Measurements from ENCODE around the gene ARID5B.

Gene ARID5B

DNA sequence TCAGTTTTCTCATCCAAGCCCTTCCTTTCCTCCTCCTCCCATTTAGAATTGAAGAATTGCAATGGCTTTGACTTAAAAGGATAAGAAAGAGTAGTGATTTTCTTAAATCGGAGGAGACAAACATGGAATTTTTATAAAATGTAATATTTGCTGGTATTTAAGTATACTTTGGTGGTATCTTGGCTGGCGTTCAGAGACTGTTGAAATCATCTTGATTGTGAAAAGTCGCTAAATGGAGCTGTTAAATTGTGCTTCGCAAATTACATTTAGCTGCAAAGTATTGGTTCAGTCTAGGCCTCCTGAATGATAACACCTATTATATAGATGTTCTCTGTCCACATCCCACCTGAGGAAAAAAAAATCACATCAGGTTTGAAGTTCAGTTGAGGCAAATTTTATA, 81.8 kb downstream of the ARID5B start (continued):
- TF ChIP-seq ZBTB48 (tag by site-specific recombination; IDR thresholded peaks at IDR 0.05) (no peak), ZNF311 (tag by site-specific recombination; IDR thresholded peaks at IDR 0.05; ENCODE audit: borderline replicate concordance) (no peak), ZNF266 (tag by site-specific recombination; IDR thresholded peaks at IDR 0.05; ENCODE audit: low read depth) (no peak), ZNF571 (tag by site-specific recombination; IDR thresholded peaks at IDR 0.05) (no peak), ZBTB17 (tag by site-specific recombination; IDR thresholded peaks at IDR 0.05) (no peak), GLIS2 (tag by site-specific recombination; IDR thresholded peaks at IDR 0.05) (no peak)

DNA sequence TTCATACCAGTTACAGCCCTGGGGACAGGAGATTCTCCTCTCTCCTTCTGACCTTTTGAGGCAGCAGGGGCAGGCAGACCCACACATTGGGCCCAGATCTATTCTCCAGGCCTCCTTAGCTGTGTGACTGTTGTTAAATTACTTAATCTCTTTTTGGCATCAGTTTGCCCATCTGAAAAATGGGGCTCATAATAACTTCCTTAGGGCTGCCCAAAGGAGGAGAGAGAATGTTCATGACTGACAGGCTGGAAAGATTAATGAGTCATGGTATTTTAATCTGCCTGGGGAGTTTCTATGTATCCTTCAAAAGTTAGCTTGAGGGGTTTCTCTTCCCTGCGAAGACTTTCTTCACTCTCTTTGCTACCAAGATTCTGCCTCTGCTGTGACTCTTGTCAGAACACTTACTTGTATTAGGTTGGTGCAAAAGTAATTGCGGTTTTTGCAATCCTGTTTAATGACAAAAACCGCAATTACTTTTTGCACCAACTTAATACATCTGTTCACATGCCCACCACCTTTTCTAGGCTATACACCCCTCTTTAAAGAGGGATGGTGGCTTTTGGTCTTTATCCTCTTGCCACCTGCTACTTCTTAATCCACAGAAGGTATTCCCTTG, 83.4 kb downstream of the ARID5B start:
- Histone ChIP-seq H3K4me1 (ENCODE audit: control insufficient read depth, insufficient read depth, low read length) (no peaks in the 10 kb centered on the region), H3K27ac (ENCODE audit: extremely low read depth, low read depth, low read length) (no peak overlapping the region), H3K4me3 (ENCODE audit: low read depth, low read length) (no peak overlapping the region), H3K36me3 (ENCODE audit: control insufficient read depth in 2 of 2, insufficient read depth in 1 of 2, low read length in 2 of 2) (no peaks in the 10 kb centered on the region), H3K9me3 (ENCODE audit: control insufficient read depth, insufficient read depth, low read depth, low read length) (no peaks in the 10 kb centered on the region)
- TF ChIP-seq, protein P1, sequence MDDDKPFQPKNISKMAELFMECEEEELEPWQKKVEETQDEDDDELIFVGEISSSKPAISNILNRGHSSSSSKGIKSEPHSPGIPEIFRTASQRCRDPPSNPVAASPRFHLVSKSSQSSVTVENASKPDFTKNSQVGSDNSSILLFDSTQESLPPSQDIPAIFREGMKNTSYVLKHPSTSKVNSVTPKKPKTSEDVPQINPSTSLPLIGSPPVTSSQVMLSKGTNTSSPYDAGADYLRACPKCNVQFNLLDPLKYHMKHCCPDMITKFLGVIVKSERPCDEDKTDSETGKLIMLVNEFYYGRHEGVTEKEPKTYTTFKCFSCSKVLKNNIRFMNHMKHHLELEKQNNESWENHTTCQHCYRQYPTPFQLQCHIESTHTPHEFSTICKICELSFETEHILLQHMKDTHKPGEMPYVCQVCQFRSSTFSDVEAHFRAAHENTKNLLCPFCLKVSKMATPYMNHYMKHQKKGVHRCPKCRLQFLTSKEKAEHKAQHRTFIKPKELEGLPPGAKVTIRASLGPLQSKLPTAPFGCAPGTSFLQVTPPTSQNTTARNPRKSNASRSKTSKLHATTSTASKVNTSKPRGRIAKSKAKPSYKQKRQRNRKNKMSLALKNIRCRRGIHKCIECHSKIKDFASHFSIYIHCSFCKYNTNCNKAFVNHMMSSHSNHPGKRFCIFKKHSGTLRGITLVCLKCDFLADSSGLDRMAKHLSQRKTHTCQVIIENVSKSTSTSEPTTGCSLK (tag by site-specific recombination; IDR thresholded peaks at IDR 0.05): no peak
- TF ChIP-seq ZNF311 (tag by site-specific recombination; IDR thresholded peaks at IDR 0.05; ENCODE audit: borderline replicate concordance) (no peak), ZNF138 (tag by site-specific recombination; IDR thresholded peaks at IDR 0.05; ENCODE audit: borderline replicate concordance) (no peak), ZSCAN30 (tag by site-specific recombination; IDR thresholded peaks at IDR 0.05) (0 out of 2 replicates have a peak, but pooled peaks have one; percentile 36), GLIS1 (tag by site-specific recombination; IDR thresholded peaks at IDR 0.05) (no peak), OVOL3 (tag by site-specific recombination; IDR thresholded peaks at IDR 0.05) (no peak), SCRT1 (tag by site-specific recombination; IDR thresholded peaks at IDR 0.05; ENCODE audit: borderline replicate concordance) (no peak), ZNF768 (tag by site-specific recombination; IDR thresholded peaks at IDR 0.05) (no peak)
- POLR2A ChIA-PET: interaction anchor here (1.4 kb wide), 1 partner anchor 34 kb away, joined by 5 read pairs; no protein-coding TSS in a partner anchor
- CTCF ChIA-PET: no interaction called here

DNA sequence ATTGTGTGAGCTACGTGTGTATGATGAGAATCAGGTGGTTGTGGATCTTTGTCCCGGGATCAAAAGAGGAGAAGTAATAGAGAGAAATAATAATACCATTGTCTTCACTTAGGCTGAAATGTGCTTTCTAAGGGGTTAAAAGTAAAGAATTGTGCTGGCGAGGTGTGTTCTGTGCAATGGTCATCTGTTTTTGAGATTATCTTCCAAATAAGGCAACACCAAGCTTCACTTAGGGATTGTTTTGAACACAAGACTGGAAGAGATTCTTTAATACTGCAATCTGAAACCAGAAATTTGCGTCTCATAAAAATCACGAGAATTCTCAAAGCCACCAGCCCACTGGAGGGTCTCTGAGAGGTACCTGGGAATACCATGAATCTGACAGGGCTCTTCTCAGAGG, 84.2 kb downstream of the ARID5B start:
- TF ChIP-seq ZNF23 (tag by site-specific recombination; IDR thresholded peaks at IDR 0.05; ENCODE audit: borderline replicate concordance) (no peak), ZNF274 (IDR thresholded peaks at IDR 0.05; ENCODE audit: low read length) (no peak), ZNF274 (tag by site-specific recombination; IDR thresholded peaks at IDR 0.05; ENCODE audit: borderline replicate concordance) (no peak), ZNF266 (tag by site-specific recombination; IDR thresholded peaks at IDR 0.05; ENCODE audit: low read depth) (no peak), ZNF324 (tag by site-specific recombination; IDR thresholded peaks at IDR 0.05) (no peak), YY1 (tag by site-specific recombination; IDR thresholded peaks at IDR 0.05) (no peak), ZSCAN16 (tag by site-specific recombination; IDR thresholded peaks at IDR 0.05) (no peak), ZNF521 (tag by site-specific recombination; IDR thresholded peaks at IDR 0.05) (no peak), ZEB2 (tag by site-specific recombination; IDR thresholded peaks at IDR 0.05) (no peak)
- TF ChIP-seq, protein P2, sequence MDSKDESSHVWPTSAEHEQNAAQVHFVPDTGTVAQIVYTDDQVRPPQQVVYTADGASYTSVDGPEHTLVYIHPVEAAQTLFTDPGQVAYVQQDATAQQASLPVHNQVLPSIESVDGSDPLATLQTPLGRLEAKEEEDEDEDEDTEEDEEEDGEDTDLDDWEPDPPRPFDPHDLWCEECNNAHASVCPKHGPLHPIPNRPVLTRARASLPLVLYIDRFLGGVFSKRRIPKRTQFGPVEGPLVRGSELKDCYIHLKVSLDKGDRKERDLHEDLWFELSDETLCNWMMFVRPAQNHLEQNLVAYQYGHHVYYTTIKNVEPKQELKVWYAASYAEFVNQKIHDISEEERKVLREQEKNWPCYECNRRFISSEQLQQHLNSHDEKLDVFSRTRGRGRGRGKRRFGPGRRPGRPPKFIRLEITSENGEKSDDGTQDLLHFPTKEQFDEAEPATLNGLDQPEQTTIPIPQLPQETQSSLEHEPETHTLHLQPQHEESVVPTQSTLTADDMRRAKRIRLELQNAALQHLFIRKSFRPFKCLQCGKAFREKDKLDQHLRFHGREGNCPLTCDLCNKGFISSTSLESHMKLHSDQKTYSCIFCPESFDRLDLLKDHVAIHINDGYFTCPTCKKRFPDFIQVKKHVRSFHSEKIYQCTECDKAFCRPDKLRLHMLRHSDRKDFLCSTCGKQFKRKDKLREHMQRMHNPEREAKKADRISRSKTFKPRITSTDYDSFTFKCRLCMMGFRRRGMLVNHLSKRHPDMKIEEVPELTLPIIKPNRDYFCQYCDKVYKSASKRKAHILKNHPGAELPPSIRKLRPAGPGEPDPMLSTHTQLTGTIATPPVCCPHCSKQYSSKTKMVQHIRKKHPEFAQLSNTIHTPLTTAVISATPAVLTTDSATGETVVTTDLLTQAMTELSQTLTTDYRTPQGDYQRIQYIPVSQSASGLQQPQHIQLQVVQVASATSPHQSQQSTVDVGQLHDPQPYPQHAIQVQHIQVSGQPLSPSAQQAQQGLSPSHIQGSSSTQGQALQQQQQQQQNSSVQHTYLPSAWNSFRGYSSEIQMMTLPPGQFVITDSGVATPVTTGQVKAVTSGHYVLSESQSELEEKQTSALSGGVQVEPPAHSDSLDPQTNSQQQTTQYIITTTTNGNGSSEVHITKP (tag by site-specific recombination; IDR thresholded peaks at IDR 0.05): no peak
- TF ChIP-seq, protein P3, sequence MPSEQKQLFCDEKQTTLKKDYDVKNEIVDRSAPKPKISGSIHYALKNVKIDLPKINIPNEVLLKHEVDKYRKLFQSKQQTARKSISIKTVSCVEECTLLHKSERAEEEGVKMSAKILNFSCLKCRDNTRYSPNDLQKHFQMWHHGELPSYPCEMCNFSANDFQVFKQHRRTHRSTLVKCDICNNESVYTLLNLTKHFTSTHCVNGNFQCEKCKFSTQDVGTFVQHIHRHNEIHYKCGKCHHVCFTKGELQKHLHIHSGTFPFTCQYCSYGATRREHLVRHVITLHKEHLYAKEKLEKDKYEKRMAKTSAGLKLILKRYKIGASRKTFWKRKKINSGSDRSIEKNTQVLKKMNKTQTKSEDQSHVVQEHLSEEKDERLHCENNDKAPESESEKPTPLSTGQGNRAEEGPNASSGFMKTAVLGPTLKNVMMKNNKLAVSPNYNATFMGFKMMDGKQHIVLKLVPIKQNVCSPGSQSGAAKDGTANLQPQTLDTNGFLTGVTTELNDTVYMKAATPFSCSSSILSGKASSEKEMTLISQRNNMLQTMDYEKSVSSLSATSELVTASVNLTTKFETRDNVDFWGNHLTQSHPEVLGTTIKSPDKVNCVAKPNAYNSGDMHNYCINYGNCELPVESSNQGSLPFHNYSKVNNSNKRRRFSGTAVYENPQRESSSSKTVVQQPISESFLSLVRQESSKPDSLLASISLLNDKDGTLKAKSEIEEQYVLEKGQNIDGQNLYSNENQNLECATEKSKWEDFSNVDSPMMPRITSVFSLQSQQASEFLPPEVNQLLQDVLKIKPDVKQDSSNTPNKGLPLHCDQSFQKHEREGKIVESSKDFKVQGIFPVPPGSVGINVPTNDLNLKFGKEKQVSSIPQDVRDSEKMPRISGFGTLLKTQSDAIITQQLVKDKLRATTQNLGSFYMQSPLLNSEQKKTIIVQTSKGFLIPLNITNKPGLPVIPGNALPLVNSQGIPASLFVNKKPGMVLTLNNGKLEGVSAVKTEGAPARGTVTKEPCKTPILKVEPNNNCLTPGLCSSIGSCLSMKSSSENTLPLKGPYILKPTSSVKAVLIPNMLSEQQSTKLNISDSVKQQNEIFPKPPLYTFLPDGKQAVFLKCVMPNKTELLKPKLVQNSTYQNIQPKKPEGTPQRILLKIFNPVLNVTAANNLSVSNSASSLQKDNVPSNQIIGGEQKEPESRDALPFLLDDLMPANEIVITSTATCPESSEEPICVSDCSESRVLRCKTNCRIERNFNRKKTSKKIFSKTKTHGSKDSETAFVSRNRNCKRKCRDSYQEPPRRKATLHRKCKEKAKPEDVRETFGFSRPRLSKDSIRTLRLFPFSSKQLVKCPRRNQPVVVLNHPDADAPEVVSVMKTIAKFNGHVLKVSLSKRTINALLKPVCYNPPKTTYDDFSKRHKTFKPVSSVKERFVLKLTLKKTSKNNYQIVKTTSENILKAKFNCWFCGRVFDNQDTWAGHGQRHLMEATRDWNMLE (tag by site-specific recombination; conservative IDR thresholded peaks at IDR 0.05; ENCODE audit: low read depth): no peak
- H3K27ac ChIP-seq (ENCODE audit: extremely low read depth, low read depth, low read length): no peak overlapping the region
- no peaks in the 10 kb centered on the region for H3K4me1 ChIP-seq (ENCODE audit: control insufficient read depth, insufficient read depth, low read length)
- H3K4me3 ChIP-seq (ENCODE audit: low read depth, low read length): no peak overlapping the region
- H3K36me3 ChIP-seq (ENCODE audit: control insufficient read depth in 2 of 2, insufficient read depth in 1 of 2, low read length in 2 of 2): no peaks in the 10 kb centered on the region
- POLR2A ChIA-PET: no interaction called here
- no peaks in the 10 kb centered on the region for H3K9me3 ChIP-seq (ENCODE audit: control insufficient read depth, insufficient read depth, low read depth, low read length)
- CTCF ChIA-PET: interaction anchor here (0.6 kb wide), 1 partner anchor 1228 kb away, joined by 4 read pairs; no protein-coding TSS in a partner anchor

Data from HEK293 (cell line).